ENCODE data around the gene GJE1. TPM values are rescaled to one million over a fixed set of nuclear protein-coding genes. Genes with fewer than 3 reads are reported as not detected.
"Not testable (repeated sequence)": the region's sequence is repeated elsewhere in the genome, so short reads cannot be mapped to it uniquely, and the experiment has no call there.

The GJE1 gene
- total RNA-seq, 1 donor from 2014 or later: not detected

- Histone ChIP-seq H3K27me3 (ENCODE audit: control insufficient read depth, insufficient read depth, low read length) (no peaks in the 10 kb centered on the region), H3K36me3 (ENCODE audit: control insufficient read depth, insufficient read depth, low read length) (no peaks in the 10 kb centered on the region), H3K4me3 (ENCODE audit: low read depth, low read length) (no peak overlapping the region)
- DNase-seq (ENCODE audit: low read depth): no peak
- TF ChIP-seq CTCF (IDR thresholded peaks at IDR 0.05; ENCODE audit: insufficient read depth, low read length, poor library complexity, severe bottlenecking): no peak
Measured at GRCh38 chr6:142117366-142117765, 15.4 kb upstream of the GJE1 start.

GRCh38 chr6:142118328-142118727 is 14.4 kb upstream of the GJE1 start:
- no peak overlapping the region for H3K4me3 ChIP-seq (ENCODE audit: low read depth, low read length)
- H3K27me3 ChIP-seq (ENCODE audit: control insufficient read depth, insufficient read depth, low read length): no peaks in the 10 kb centered on the region
- no peak for DNase-seq (ENCODE audit: low read depth)
- no peaks in the 10 kb centered on the region for H3K36me3 ChIP-seq (ENCODE audit: control insufficient read depth, insufficient read depth, low read length)
- TF ChIP-seq CTCF (IDR thresholded peaks at IDR 0.05; ENCODE audit: insufficient read depth, low read length, poor library complexity, severe bottlenecking): no peak

- Histone ChIP-seq H3K27me3 (ENCODE audit: control insufficient read depth, insufficient read depth, low read length) (no peaks in the 10 kb centered on the region), H3K4me3 (ENCODE audit: low read depth, low read length) (no peak overlapping the region), H3K36me3 (ENCODE audit: control insufficient read depth, insufficient read depth, low read length) (no peaks in the 10 kb centered on the region)
- DNase-seq (ENCODE audit: low read depth): no peak
- TF ChIP-seq CTCF (IDR thresholded peaks at IDR 0.05; ENCODE audit: insufficient read depth, low read length, poor library complexity, severe bottlenecking): no peak
Measured at GRCh38 chr6:142118925-142119324, 13.8 kb upstream of the GJE1 start.

GRCh38 chr6:142121342-142121741 is 11.4 kb upstream of the GJE1 start:
- Histone ChIP-seq H3K4me3 (ENCODE audit: low read depth, low read length) (no peak overlapping the region), H3K27me3 (ENCODE audit: control insufficient read depth, insufficient read depth, low read length) (no peaks in the 10 kb centered on the region), H3K36me3 (ENCODE audit: control insufficient read depth, insufficient read depth, low read length) (no peaks in the 10 kb centered on the region)
- no peak for DNase-seq (ENCODE audit: low read depth)
- no peak for TF ChIP-seq CTCF (IDR thresholded peaks at IDR 0.05; ENCODE audit: insufficient read depth, low read length, poor library complexity, severe bottlenecking)

GRCh38 chr6:142130814-142131213 is 1.9 kb upstream of the GJE1 start:
- TF ChIP-seq CTCF (IDR thresholded peaks at IDR 0.05; ENCODE audit: insufficient read depth, low read length, poor library complexity, severe bottlenecking): no peak
- Histone ChIP-seq H3K36me3 (ENCODE audit: control insufficient read depth, insufficient read depth, low read length) (no peaks in the 10 kb centered on the region), H3K4me3 (ENCODE audit: low read depth, low read length) (no peak overlapping the region), H3K27me3 (ENCODE audit: control insufficient read depth, insufficient read depth, low read length) (no peaks in the 10 kb centered on the region)
- no peak for DNase-seq (ENCODE audit: low read depth)

- no peak overlapping the region for H3K4me3 ChIP-seq (ENCODE audit: low read depth, low read length)
- no peak for DNase-seq (ENCODE audit: low read depth)
- no peak for TF ChIP-seq CTCF (IDR thresholded peaks at IDR 0.05; ENCODE audit: insufficient read depth, low read length, poor library complexity, severe bottlenecking)
- no peaks in the 10 kb centered on the region for H3K27me3 ChIP-seq (ENCODE audit: control insufficient read depth, insufficient read depth, low read length)
- H3K36me3 ChIP-seq (ENCODE audit: control insufficient read depth, insufficient read depth, low read length): no peaks in the 10 kb centered on the region
Measured at GRCh38 chr6:142138876-142139275, 6.2 kb downstream of the GJE1 start.

- H3K4me3 ChIP-seq (ENCODE audit: low read depth, low read length); DNase-seq (ENCODE audit: low read depth); H3K27me3 ChIP-seq (ENCODE audit: control insufficient read depth, insufficient read depth, low read length); H3K36me3 ChIP-seq (ENCODE audit: control insufficient read depth, insufficient read depth, low read length): not testable (repeated sequence)
Measured at GRCh38 chr6:142141531-142141930, 8.8 kb downstream of the GJE1 start.

All from kidney epithelial cell (primary cell).